HFF-Myc (cell line): ENCODE results near the gene SCNN1A.

Experiments used
- DNase-seq: peaks from one replicate; pipeline ENCODE4 v3.0.0-alpha.2; 2011; ENCODE audit warnings: low read depth; ENCODE audit errors: extremely low read depth
- H3K4me3 ChIP-seq: replicated peaks from 2 replicates; pipeline ENCODE4 v1.5.1; 2011; ENCODE audit warnings: low read depth, mild to moderate bottlenecking, control low read depth, low read length
- CTCF ChIP-seq: IDR thresholded peaks from 2 replicates; pipeline ENCODE4 v1.5.1; 2012; ENCODE audit warnings: mild to moderate bottlenecking, low read depth, low read length, control low read depth; ENCODE audit errors: missing control alignments

Gene SCNN1A

GRCh38 chr12:6384499-6385436 lies 9.4 kb upstream of the SCNN1A start:
- no peak for DNase-seq
- peak overlapping the region; percentile 80 for H3K4me3 ChIP-seq
- no peak for TF ChIP-seq CTCF

DNA sequence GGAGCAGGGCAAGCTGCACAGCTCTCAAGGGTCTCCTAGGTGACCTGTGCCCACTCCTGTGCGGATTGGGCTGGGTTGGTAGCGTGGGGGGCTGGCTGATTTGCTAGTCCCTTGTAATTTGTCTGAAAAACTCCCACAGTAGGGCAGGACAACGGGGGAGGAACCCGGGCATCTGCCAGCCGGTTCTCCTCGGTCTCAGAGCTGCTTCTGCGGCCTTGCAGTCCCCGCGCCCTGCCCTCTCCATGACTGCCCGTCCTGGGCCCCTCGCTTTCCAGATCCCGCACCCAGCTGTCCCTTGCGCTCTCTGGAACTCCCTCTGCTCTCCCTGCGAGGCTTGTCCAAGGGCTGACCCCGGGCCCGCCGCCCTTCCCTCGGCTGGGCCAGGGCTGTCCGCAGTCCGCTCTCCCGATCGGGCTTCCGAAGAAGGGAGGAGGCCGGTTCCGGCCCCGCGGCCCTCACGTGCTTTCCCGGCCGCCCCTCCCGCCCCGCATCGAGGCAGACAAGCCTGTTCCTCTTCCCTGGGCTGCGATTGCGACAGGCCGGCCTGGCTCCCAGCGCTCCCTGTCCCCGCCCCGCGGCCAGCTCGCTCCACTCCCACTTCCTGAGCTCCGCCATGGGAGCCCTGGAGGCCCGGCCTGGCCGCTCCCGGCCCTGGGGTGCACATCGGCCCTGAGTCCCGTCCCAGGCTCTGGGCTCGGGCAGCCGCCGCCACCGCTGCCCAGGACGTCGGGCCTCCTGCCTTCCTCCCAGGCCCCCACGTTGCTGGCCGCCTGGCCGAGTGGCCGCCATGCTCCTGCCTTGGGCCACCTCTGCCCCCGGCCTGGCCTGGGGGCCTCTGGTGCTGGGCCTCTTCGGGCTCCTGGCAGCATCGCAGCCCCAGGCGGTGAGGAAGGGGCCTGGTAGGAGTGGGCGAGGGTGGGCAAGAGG lies 8.5 kb upstream of the SCNN1A start, which contains the start of gene LTBR:
Gene LTBR (plus strand): TSS at position 591 of the 927 bp plus-strand sequence. CDS start 197 bp downstream, at position 788.
- peak within 1 kb of the TSS; percentile 80 for H3K4me3 ChIP-seq
- no peak for TF ChIP-seq CTCF

DNA sequence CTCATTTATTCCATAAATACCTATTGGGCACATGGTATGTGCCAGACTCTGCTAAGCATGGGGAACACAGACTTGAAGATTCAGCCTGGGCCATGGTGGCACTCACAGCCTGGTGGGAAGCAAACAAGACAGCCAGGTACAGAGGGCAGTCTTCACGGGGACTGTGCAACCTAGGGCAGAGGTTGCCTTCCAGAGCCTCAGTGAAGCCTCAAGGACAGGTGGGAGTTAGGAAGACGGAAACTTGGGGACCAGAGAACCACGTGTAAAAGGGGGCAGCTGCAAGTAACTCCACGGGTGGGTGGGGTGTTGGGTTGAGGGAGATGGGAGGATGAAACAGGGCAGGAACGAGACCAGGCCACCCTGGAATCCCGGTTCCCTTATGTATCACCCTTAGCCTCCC lies 7.6 kb upstream of the SCNN1A start:
- H3K4me3 ChIP-seq: no peak overlapping the region
- TF ChIP-seq CTCF: no peak

More for the DNA sequence above, 8.5 kb upstream of the SCNN1A start, which contains the start of gene LTBR:
- peak; percentile 41 for DNase-seq

GRCh38 chr12:6382371-6382770 lies 7.0 kb upstream of the SCNN1A start:
- DNase-seq: no peak
- no peak overlapping the region for H3K4me3 ChIP-seq
- TF ChIP-seq CTCF: no peak

More for the DNA sequence above, 7.6 kb upstream of the SCNN1A start:
- no peak for DNase-seq

- TF ChIP-seq CTCF: no peak
- no peak overlapping the region for H3K4me3 ChIP-seq
Measured at GRCh38 chr12:6380141-6381121, 5.1 kb upstream of the SCNN1A start.

More at GRCh38 chr12:6380141-6381121, 5.1 kb upstream of the SCNN1A start:
- DNase-seq: no peak
